H1 (cell line): ENCODE data around the gene PLEKHG3. TPM values are rescaled to one million over a fixed set of nuclear protein-coding genes. Genes with fewer than 3 reads are reported as not detected.

Source experiments
- CTCF ChIA-PET: fragments of 300-600 bp; sonication (Branson Sonifier 250); formaldehyde crosslinking; loops from one replicate; lab custom pipeline; 2021; ENCODE audit not compliant: partially characterized antibody; lab: Charles Lee
- POLR2A ChIA-PET: fragments of 300-600 bp; sonication (Branson Sonifier 250); formaldehyde crosslinking; loops from one replicate; lab custom pipeline; 2021; ENCODE audit warnings: inconsistent platforms; ENCODE audit not compliant: partially characterized antibody; lab: Charles Lee
- DNase-seq, 2 experiments: peaks; one replicate each; pipeline versions ENCODE4 v3.0.0 to v3.0.0-alpha.2; 2010 to 2022; ENCODE audit warnings: low spot score in 2 of 2, low read depth in 1 of 2, mixed read lengths in 1 of 2
- FAIRE-seq: peaks from 2 replicates; lab custom pipeline; 2011; peaks lifted over from hg19 to GRCh38; lab: Jason Lieb, UNC
- H2AFZ ChIP-seq: 2 replicates; pipeline ENCODE4 v1.8.1; 2012; ENCODE audit warnings: low read length, inconsistent platforms
- H2AK5ac ChIP-seq: 2 replicates; pipeline ENCODE4 v1.6.1; 2013; ENCODE audit warnings: low read depth, low read length
- H2BK120ac ChIP-seq: replicated peaks from 2 replicates; pipeline ENCODE3; 2013; ENCODE audit warnings: low read depth, low read length, inconsistent platforms
- H2BK12ac ChIP-seq: 2 replicates; pipeline ENCODE4 v1.6.1; 2013; ENCODE audit warnings: low read depth, low read length
- H2BK15ac ChIP-seq: 2 replicates; pipeline ENCODE4 v1.6.1; 2013; ENCODE audit warnings: low read length
- H2BK20ac ChIP-seq: 2 replicates; pipeline ENCODE4 v1.6.1; 2013; ENCODE audit warnings: low read length
- H2BK5ac ChIP-seq: 2 replicates; pipeline ENCODE4 v1.6.1; 2013; ENCODE audit warnings: low read depth, low read length
- H3K14ac ChIP-seq: 2 replicates; pipeline ENCODE4 v1.6.1; 2013; ENCODE audit warnings: inconsistent platforms; ENCODE audit not compliant: insufficient read length
- H3K18ac ChIP-seq: 2 replicates; pipeline ENCODE4 v1.6.1; 2013; ENCODE audit warnings: low read length; ENCODE audit errors: extremely low read depth
- H3K23ac ChIP-seq: 2 replicates; pipeline ENCODE4 v1.6.1; 2013; ENCODE audit warnings: inconsistent platforms; ENCODE audit not compliant: insufficient read length
- H3K23me2 ChIP-seq: 2 replicates; pipeline ENCODE4 v1.6.1; 2013; ENCODE audit warnings: low read depth, low read length
- H3K27ac ChIP-seq: 2 replicates; pipeline ENCODE4 v1.6.1; 2011; ENCODE audit warnings: low read depth, low read length, inconsistent platforms
- H3K27me3 ChIP-seq, 4 experiments: replicated peaks in 1 of 4; 1 replicate in 1 of 4; 2 replicates in 3 of 4; pipeline versions ENCODE4 v1.6.1 to v1.8.1; 2011 to 2013; ENCODE audit warnings: low read length in 3 of 4, mild to moderate bottlenecking in 3 of 4, inconsistent platforms in 2 of 4, mixed read lengths in 2 of 4, moderate library complexity in 1 of 4; ENCODE audit not compliant: control insufficient read depth in 3 of 4, insufficient read depth in 3 of 4; ENCODE audit errors: extremely low read depth in 1 of 4
- H3K36me3 ChIP-seq, 4 experiments: 2 replicates each; pipeline versions ENCODE4 v1.6.1 to v1.8.1; 2011 to 2013; ENCODE audit warnings: mild to moderate bottlenecking in 4 of 4, low read length in 3 of 4, moderate library complexity in 2 of 4, control low read depth in 1 of 4, inconsistent platforms in 1 of 4; ENCODE audit not compliant: insufficient read depth in 4 of 4, control insufficient read depth in 2 of 4
- H3K4ac ChIP-seq: replicated peaks from 2 replicates; pipeline ENCODE3; 2013; ENCODE audit warnings: low read length, low read depth, mixed read lengths, inconsistent platforms; ENCODE audit not compliant: insufficient read length
- H3K4me1 ChIP-seq, 4 experiments: replicated peaks in 1 of 4; 1 replicate in 1 of 4; 2 replicates in 3 of 4; pipeline versions ENCODE4 v1.6.1 to v1.8.1; 2011 to 2013; ENCODE audit warnings: low read length in 3 of 4, inconsistent platforms in 2 of 4, mixed read lengths in 1 of 4; ENCODE audit not compliant: insufficient read depth in 4 of 4, control insufficient read depth in 3 of 4
- H3K4me2 ChIP-seq, 2 experiments: 2 replicates each; pipeline versions ENCODE4 v1.6.1 to v1.8.1; 2011 to 2013; ENCODE audit warnings: low read depth in 2 of 2, low read length in 2 of 2, control low read depth in 1 of 2, inconsistent platforms in 1 of 2, mild to moderate bottlenecking in 1 of 2; ENCODE audit not compliant: insufficient read depth in 1 of 2
- H3K4me3 ChIP-seq, 4 experiments: fragments of 200-600, 300-600 bp in 1 of 4; sonication (generic), shearing (Covaris generic), sonication (Bioruptor Twin) in 1 of 4; 2 replicates each; pipeline versions ENCODE4 v1.5.1 to v1.8.1; 2011 to 2016; ENCODE audit warnings: low read length in 4 of 4, low read depth in 3 of 4, control low read depth in 2 of 4, inconsistent platforms in 2 of 4, mild to moderate bottlenecking in 2 of 4, mixed read lengths in 1 of 4, moderate library complexity in 1 of 4; ENCODE audit not compliant: insufficient read depth in 2 of 4; ENCODE audit errors: extremely low read depth in 1 of 4
- H3K56ac ChIP-seq: replicated peaks from 2 replicates; pipeline ENCODE3; 2013; ENCODE audit warnings: low read depth, mild to moderate bottlenecking, mixed read lengths, low read length, inconsistent platforms; ENCODE audit not compliant: insufficient read length
- H3K79me1 ChIP-seq: 2 replicates; pipeline ENCODE4 v1.6.1; 2013; ENCODE audit warnings: low read depth, low read length, control low read depth
- H3K79me2 ChIP-seq, 2 experiments: 2 replicates each; pipeline versions ENCODE4 v1.6.1 to v1.8.1; 2012 to 2013; ENCODE audit warnings: low read length in 2 of 2, mild to moderate bottlenecking in 2 of 2, inconsistent platforms in 1 of 2; ENCODE audit not compliant: insufficient read depth in 2 of 2, control insufficient read depth in 1 of 2
- H3K9ac ChIP-seq, 4 experiments: replicated peaks in 1 of 4; 1 replicate in 1 of 4; 2 replicates in 3 of 4; pipeline versions ENCODE4 v1.6.1 to v1.8.1; 2011 to 2013; ENCODE audit warnings: low read depth in 3 of 4, low read length in 3 of 4, control low read depth in 2 of 4, mild to moderate bottlenecking in 2 of 4, moderate library complexity in 2 of 4, inconsistent platforms in 1 of 4; ENCODE audit errors: extremely low read depth in 1 of 4
- H3K9me3 ChIP-seq, 2 experiments: 2 replicates each; pipeline versions ENCODE4 v1.6.1 to v1.8.1; 2012 to 2013; ENCODE audit warnings: mild to moderate bottlenecking in 2 of 2, moderate library complexity in 2 of 2, control low read depth in 1 of 2, inconsistent platforms in 1 of 2, low read depth in 1 of 2, low read length in 1 of 2, mixed read lengths in 1 of 2; ENCODE audit not compliant: insufficient read depth in 2 of 2
- H4K20me1 ChIP-seq, 2 experiments: replicated peaks in 1 of 2; 2 replicates each; pipeline versions ENCODE3 to v1.8.1; 2011 to 2013; ENCODE audit warnings: inconsistent platforms in 2 of 2, low read length in 2 of 2, mild to moderate bottlenecking in 1 of 2; ENCODE audit not compliant: insufficient read depth in 2 of 2, control insufficient read depth in 1 of 2
- H4K5ac ChIP-seq: 2 replicates; pipeline ENCODE4 v1.6.1; 2013; ENCODE audit warnings: low read length, low read depth, mixed read lengths, inconsistent platforms; ENCODE audit not compliant: insufficient read length
- H4K8ac ChIP-seq: 2 replicates; pipeline ENCODE4 v1.8.0; 2013; ENCODE audit warnings: mild to moderate bottlenecking, moderate library complexity, low read length, inconsistent platforms; ENCODE audit not compliant: insufficient read depth; ENCODE audit errors: extremely low read depth
- H4K91ac ChIP-seq: replicated peaks from 2 replicates; pipeline ENCODE3; 2013; ENCODE audit warnings: low read length, mixed read lengths, inconsistent platforms; ENCODE audit not compliant: insufficient read length
- BRCA1 ChIP-seq: IDR thresholded peaks from 2 replicates; pipeline ENCODE4 v1.6.1; 2012; ENCODE audit warnings: low read depth, low read length, improper control_type of control experiment
- EP300 ChIP-seq, 2 experiments: IDR thresholded peaks; 1 replicate in 1 of 2; 2 replicates in 1 of 2; pipeline ENCODE4 v1.6.1; 2011 to 2012; ENCODE audit warnings: low read depth in 2 of 2, low read length in 2 of 2, mild to moderate bottlenecking in 2 of 2, borderline replicate concordance in 1 of 2, inconsistent platforms in 1 of 2, moderate library complexity in 1 of 2
- GABPA ChIP-seq: IDR thresholded peaks from 2 replicates; pipeline ENCODE4 v1.6.1; 2011; ENCODE audit warnings: mild to moderate bottlenecking, low read length, moderate library complexity, borderline replicate concordance; ENCODE audit not compliant: insufficient read depth
- KDM4A ChIP-seq: IDR thresholded peaks from one replicate; pipeline ENCODE4 v1.7.1; 2012; ENCODE audit warnings: low read depth, mild to moderate bottlenecking, moderate library complexity, low read length, inconsistent platforms; ENCODE audit not compliant: severe bottlenecking
- SIN3A ChIP-seq, 2 experiments: IDR thresholded peaks in 1 of 2; conservative IDR thresholded peaks in 1 of 2; 2 replicates each; pipeline ENCODE4 v1.6.1; 2011 to 2012; ENCODE audit warnings: low read length in 2 of 2, improper control_type of control experiment in 1 of 2, low read depth in 1 of 2, mild to moderate bottlenecking in 1 of 2
- ZNF274 ChIP-seq: IDR thresholded peaks from 2 replicates; pipeline ENCODE4 v1.7.0; 2012; ENCODE audit warnings: low read length, borderline replicate concordance; ENCODE audit errors: extremely low read depth
- WGBS, 2 experiments: shearing (Covaris generic) in 1 of 2; methylation state at CpG; one replicate each; pipeline versions ENCODE4 v1.1.6 to v1.1.7; 2013 to 2015; ENCODE audit warnings: low lambda C conversion rate in 2 of 2, mixed read lengths in 2 of 2, inconsistent platforms in 1 of 2, low coverage in 1 of 2, missing lambda C conversion rate in 1 of 2; ENCODE audit not compliant: insufficient replicate concordance in 2 of 2, insufficient coverage in 1 of 2, insufficient read length in 1 of 2; ENCODE audit errors: extremely low coverage in 1 of 2, missing lambda C conversion rate in 1 of 2; 5-methylcytosine and 5-hydroxymethylcytosine counted together
- polyA plus RNA-seq, 7 experiments: library from polyadenylated mRNA; depleted of rRNA in 3 of 7; stranded (reverse) in 5 of 7; unstranded in 2 of 7; fragments of >200 nt in 5 of 7; fragments of 200-250 nt in 2 of 7; gene quantifications; 1 replicate in 5 of 7; 2 replicates in 1 of 7; 4 replicates in 1 of 7; pipeline versions ENCODE4 v1.2.1 to v1.2.3, GENCODE V29; 2011 to 2013; ENCODE audit warnings: missing spikeins in 2 of 7, mixed read lengths in 2 of 7
- total RNA-seq: library from RNA; stranded (reverse); fragmentation: NEBNext Ultra II Directional; extraction: Animal tissue kit (Norgen Biotek cat#: 25700); gene quantifications from 2 replicates; pipeline ENCODE4 v1.2.1, GENCODE V29; 2021
- TF ChIP-seq, protein P1 (sequence below): IDR thresholded peaks from 2 replicates; pipeline ENCODE4 v1.6.1; 2011; ENCODE audit warnings: low read length, improper control_type of control experiment
- TF ChIP-seq, protein P2 (sequence below): IDR thresholded peaks from 2 replicates; pipeline ENCODE4 v1.6.1; 2012; ENCODE audit warnings: inconsistent platforms
- TF ChIP-seq, protein P3 (sequence below): IDR thresholded peaks from 2 replicates; pipeline ENCODE4 v1.6.1; 2012; ENCODE audit warnings: low read length, inconsistent platforms

Gene PLEKHG3
- total and polyA plus RNA-seq, 2 of the 8 experiments (the other 6 are each of a cell fraction or from before 2014, with no cell fraction given): 43.4 to 90.6 TPM

DNA sequence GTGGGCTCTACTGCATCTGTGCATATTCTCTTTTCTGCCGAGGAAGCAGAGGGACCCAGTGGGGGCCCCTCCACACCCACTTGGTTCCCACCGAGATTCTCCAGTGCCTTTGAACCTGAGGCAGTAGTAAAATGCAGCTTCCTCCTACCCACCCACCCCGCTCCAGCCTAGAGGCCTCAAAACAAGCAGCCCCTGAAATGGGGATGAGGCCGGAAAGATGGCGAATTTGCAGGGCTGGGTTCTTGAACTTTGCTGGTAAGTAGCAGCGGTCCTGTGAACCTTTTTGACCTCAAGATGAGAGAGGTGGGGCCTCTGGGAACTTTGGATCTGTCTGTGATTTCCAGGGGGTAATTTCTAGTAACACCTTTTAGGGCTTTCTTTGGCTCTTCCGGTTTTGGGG lies 15.4 kb downstream of the PLEKHG3 start:
- no peak overlapping the region for H3K27ac ChIP-seq
- 0 out of 7 replicates have a peak, but pooled peaks cover 0 to 3% (median 0%) of the 10 kb centered on the region in 4 experiments for H3K27me3 ChIP-seq
- H3K4me3 ChIP-seq: no peak overlapping the region
- no peak overlapping the region for H3K23ac ChIP-seq
- H2BK12ac ChIP-seq: no peak overlapping the region
- no peak overlapping the region for H2AFZ ChIP-seq
- H4K20me1 ChIP-seq: peaks cover 26 to 46% of the 10 kb centered on the region in 2 experiments
- H3K4me2 ChIP-seq: no peak overlapping the region; a peak in 1 of 4 replicates
- H3K14ac ChIP-seq: no peak overlapping the region
- DNase-seq: no peak
- H3K4me1 ChIP-seq: peaks cover 57 to 77% (median 65%) of the 10 kb centered on the region in 4 experiments
- H2BK20ac ChIP-seq: no peak overlapping the region
- peaks cover 22% of the 10 kb centered on the region for H3K79me1 ChIP-seq
- H2BK15ac ChIP-seq: no peak overlapping the region
- H3K56ac ChIP-seq: no peak overlapping the region
- FAIRE-seq: no peak
- H4K91ac ChIP-seq: no peak overlapping the region
- H4K8ac ChIP-seq: no peak overlapping the region
- H3K36me3 ChIP-seq: no peaks in the 10 kb centered on the region
- H3K4ac ChIP-seq: no peak overlapping the region
- H2BK120ac ChIP-seq: no peak overlapping the region
- H4K5ac ChIP-seq: no peak overlapping the region
- H3K9ac ChIP-seq: no peak overlapping the region
- CTCF ChIA-PET: interaction anchor here (1.3 to 4.6 kb wide), 3 partner anchors 41 to 49 kb away, joined by 3 to 14 read pairs (median 6); no protein-coding TSS in a partner anchor
- POLR2A ChIA-PET: interaction anchor here (3.2 kb wide), 1 partner anchor 14 kb away, joined by 13 read pairs; the partner anchor contains the start of gene PLEKHG3
- peaks cover 12 to 90% of the 10 kb centered on the region in 2 experiments for H3K79me2 ChIP-seq
- H3K23me2 ChIP-seq: peaks cover 12% of the 10 kb centered on the region; the same call in 1 of the 2 replicates
- H2AK5ac ChIP-seq: no peak overlapping the region
- 84% methylated on average over 7 of the region's 7 CpGs; no CpG with 5 or more reads in 1 of the 2 experiments for WGBS, 2 experiments
- H3K18ac ChIP-seq: no peak overlapping the region
- H2BK5ac ChIP-seq: no peak overlapping the region
- H3K9me3 ChIP-seq: no peaks in the 10 kb centered on the region
- TF ChIP-seq EP300 (IDR thresholded peaks at IDR 0.05; ENCODE audit: borderline replicate concordance in 1 of 2, low read depth in 2 of 2, low read length in 2 of 2): no peak
- TF ChIP-seq SIN3A (conservative IDR thresholded peaks at IDR 0.05 in 1 of 2, IDR thresholded peaks at IDR 0.05 in 1 of 2; ENCODE audit: low read depth in 1 of 2, low read length in 2 of 2): no peak
- no peak for TF ChIP-seq GABPA
- no peak for TF ChIP-seq BRCA1
- TF ChIP-seq ZNF274: no peak
- no peak for TF ChIP-seq KDM4A
- TF ChIP-seq, protein P1, sequence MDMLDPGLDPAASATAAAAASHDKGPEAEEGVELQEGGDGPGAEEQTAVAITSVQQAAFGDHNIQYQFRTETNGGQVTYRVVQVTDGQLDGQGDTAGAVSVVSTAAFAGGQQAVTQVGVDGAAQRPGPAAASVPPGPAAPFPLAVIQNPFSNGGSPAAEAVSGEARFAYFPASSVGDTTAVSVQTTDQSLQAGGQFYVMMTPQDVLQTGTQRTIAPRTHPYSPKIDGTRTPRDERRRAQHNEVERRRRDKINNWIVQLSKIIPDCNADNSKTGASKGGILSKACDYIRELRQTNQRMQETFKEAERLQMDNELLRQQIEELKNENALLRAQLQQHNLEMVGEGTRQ: no peak
- TF ChIP-seq, protein P2, sequence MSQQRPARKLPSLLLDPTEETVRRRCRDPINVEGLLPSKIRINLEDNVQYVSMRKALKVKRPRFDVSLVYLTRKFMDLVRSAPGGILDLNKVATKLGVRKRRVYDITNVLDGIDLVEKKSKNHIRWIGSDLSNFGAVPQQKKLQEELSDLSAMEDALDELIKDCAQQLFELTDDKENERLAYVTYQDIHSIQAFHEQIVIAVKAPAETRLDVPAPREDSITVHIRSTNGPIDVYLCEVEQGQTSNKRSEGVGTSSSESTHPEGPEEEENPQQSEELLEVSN: no peak
- TF ChIP-seq, protein P3, sequence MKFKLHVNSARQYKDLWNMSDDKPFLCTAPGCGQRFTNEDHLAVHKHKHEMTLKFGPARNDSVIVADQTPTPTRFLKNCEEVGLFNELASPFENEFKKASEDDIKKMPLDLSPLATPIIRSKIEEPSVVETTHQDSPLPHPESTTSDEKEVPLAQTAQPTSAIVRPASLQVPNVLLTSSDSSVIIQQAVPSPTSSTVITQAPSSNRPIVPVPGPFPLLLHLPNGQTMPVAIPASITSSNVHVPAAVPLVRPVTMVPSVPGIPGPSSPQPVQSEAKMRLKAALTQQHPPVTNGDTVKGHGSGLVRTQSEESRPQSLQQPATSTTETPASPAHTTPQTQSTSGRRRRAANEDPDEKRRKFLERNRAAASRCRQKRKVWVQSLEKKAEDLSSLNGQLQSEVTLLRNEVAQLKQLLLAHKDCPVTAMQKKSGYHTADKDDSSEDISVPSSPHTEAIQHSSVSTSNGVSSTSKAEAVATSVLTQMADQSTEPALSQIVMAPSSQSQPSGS: no peak
